WTC11 (cell line): ENCODE results near the gene PAQR6. TPM values are rescaled to one million over a fixed set of nuclear protein-coding genes. Genes with fewer than 3 reads are reported as not detected.

ENCODE experiments used
- CREM ChIP-seq: sonication (generic); formaldehyde crosslinking; IDR thresholded peaks from 2 replicates; pipeline ENCODE4 v1.8.1; 2022; ENCODE audit warnings: mild to moderate bottlenecking, missing genetic modification reagents, moderate library complexity
- E2F1 ChIP-seq: sonication (generic); formaldehyde crosslinking; IDR thresholded peaks from 2 replicates; pipeline ENCODE4 v1.8.0; 2022; ENCODE audit warnings: mild to moderate bottlenecking, missing genetic modification reagents
- ETV6 ChIP-seq: sonication (generic); formaldehyde crosslinking; IDR thresholded peaks from 2 replicates; pipeline ENCODE4 v1.8.1; 2022; ENCODE audit warnings: mild to moderate bottlenecking, missing genetic modification reagents
- IRF1 ChIP-seq: sonication (generic); formaldehyde crosslinking; IDR thresholded peaks from 2 replicates; pipeline ENCODE4 v1.8.0; 2023; ENCODE audit warnings: missing genetic modification reagents
- JAZF1 ChIP-seq: fragments of 250-450 bp; sonication (Bioruptor Pico); IDR thresholded peaks from 2 replicates; pipeline ENCODE4 v1.9.0; 2021; ENCODE audit warnings: moderate library complexity, mild to moderate bottlenecking, inconsistent platforms
- MLX ChIP-seq: sonication (generic); formaldehyde crosslinking; IDR thresholded peaks from 2 replicates; pipeline ENCODE4 v1.8.1; 2023; ENCODE audit warnings: mild to moderate bottlenecking, missing genetic modification reagents, moderate library complexity
- MYBL2 ChIP-seq: sonication (generic); formaldehyde crosslinking; IDR thresholded peaks from 2 replicates; pipeline ENCODE4 v1.8.1; 2023; ENCODE audit warnings: mild to moderate bottlenecking, moderate library complexity, missing genetic modification reagents
- NFE2L1 ChIP-seq: sonication (generic); formaldehyde crosslinking; IDR thresholded peaks from 2 replicates; pipeline ENCODE4 v1.8.1; 2023; ENCODE audit warnings: missing genetic modification reagents
- NFYB ChIP-seq: sonication (generic); formaldehyde crosslinking; conservative IDR thresholded peaks from 2 replicates; pipeline ENCODE4 v1.8.0; 2022; ENCODE audit warnings: low read depth, missing genetic modification reagents
- PREB ChIP-seq: sonication (generic); formaldehyde crosslinking; IDR thresholded peaks from 2 replicates; pipeline ENCODE4 v1.8.1; 2022; ENCODE audit warnings: mild to moderate bottlenecking, missing genetic modification reagents, moderate library complexity, borderline replicate concordance
- TEAD1 ChIP-seq: sonication (generic); formaldehyde crosslinking; IDR thresholded peaks from 2 replicates; pipeline ENCODE4 v1.8.0; 2022; ENCODE audit warnings: mild to moderate bottlenecking, missing genetic modification reagents
- TP53 ChIP-seq: sonication (generic); formaldehyde crosslinking; IDR thresholded peaks from 2 replicates; pipeline ENCODE4 v1.8.1; 2023; ENCODE audit warnings: mild to moderate bottlenecking, missing genetic modification reagents
- USF1 ChIP-seq: sonication (generic); formaldehyde crosslinking; IDR thresholded peaks from 2 replicates; pipeline ENCODE4 v1.8.0; 2022; ENCODE audit warnings: mild to moderate bottlenecking, missing genetic modification reagents
- USF2 ChIP-seq: sonication (generic); formaldehyde crosslinking; IDR thresholded peaks from 2 replicates; pipeline ENCODE4 v1.8.1; 2023; ENCODE audit warnings: mild to moderate bottlenecking, missing genetic modification reagents, moderate library complexity
- ZBTB43 ChIP-seq: sonication (generic); formaldehyde crosslinking; IDR thresholded peaks from 2 replicates; pipeline ENCODE4 v1.8.1; 2023; ENCODE audit warnings: mild to moderate bottlenecking, missing genetic modification reagents
- ZNF138 ChIP-seq: sonication (generic); formaldehyde crosslinking; conservative IDR thresholded peaks from 2 replicates; pipeline ENCODE4 v1.8.1; 2022; ENCODE audit warnings: mild to moderate bottlenecking, moderate library complexity, missing genetic modification reagents
- ZNF219 ChIP-seq: sonication (generic); formaldehyde crosslinking; IDR thresholded peaks from 2 replicates; pipeline ENCODE4 v1.8.0; 2023; ENCODE audit warnings: missing genetic modification reagents, mild to moderate bottlenecking, borderline replicate concordance
- ZNF396 ChIP-seq: fragments of 250-450 bp; sonication (Bioruptor Pico); IDR thresholded peaks from 2 replicates; pipeline ENCODE4 v1.8.0; 2021; ENCODE audit warnings: mild to moderate bottlenecking, moderate library complexity, borderline replicate concordance
- ZNF423 ChIP-seq: fragments of 250-450 bp; sonication (Bioruptor Pico); IDR thresholded peaks from 2 replicates; pipeline ENCODE4 v2.1.2; 2022; ENCODE audit warnings: mild to moderate bottlenecking, moderate library complexity
- total RNA-seq: library from RNA; stranded (reverse); gene quantifications from 3 replicates; pipeline ENCODE4 v1.2.3, GENCODE V29; 2021
- TF ChIP-seq, protein P1 (sequence below): sonication (generic); formaldehyde crosslinking; conservative IDR thresholded peaks from 2 replicates; pipeline ENCODE4 v1.8.1; 2022; ENCODE audit warnings: mild to moderate bottlenecking, missing genetic modification reagents
- TF ChIP-seq, protein P2 (sequence below): fragments of 200-600 bp; IDR thresholded peaks from 2 replicates; pipeline ENCODE4 v1.8.0; 2022; ENCODE audit warnings: antibody characterized with exemption
- TF ChIP-seq, protein P3 (sequence below): sonication (generic); formaldehyde crosslinking; conservative IDR thresholded peaks from 2 replicates; pipeline ENCODE4 v1.8.1; 2023; ENCODE audit warnings: mild to moderate bottlenecking, low read depth, missing genetic modification reagents, moderate library complexity
- TF ChIP-seq, protein P4 (sequence below): sonication (generic); formaldehyde crosslinking; IDR thresholded peaks from 2 replicates; pipeline ENCODE4 v1.8.1; 2022; ENCODE audit warnings: mild to moderate bottlenecking, moderate library complexity, missing genetic modification reagents

PAQR6 gene
- total RNA-seq, 1 experiment from 2014 or later = 5.9 TPM

DNA sequence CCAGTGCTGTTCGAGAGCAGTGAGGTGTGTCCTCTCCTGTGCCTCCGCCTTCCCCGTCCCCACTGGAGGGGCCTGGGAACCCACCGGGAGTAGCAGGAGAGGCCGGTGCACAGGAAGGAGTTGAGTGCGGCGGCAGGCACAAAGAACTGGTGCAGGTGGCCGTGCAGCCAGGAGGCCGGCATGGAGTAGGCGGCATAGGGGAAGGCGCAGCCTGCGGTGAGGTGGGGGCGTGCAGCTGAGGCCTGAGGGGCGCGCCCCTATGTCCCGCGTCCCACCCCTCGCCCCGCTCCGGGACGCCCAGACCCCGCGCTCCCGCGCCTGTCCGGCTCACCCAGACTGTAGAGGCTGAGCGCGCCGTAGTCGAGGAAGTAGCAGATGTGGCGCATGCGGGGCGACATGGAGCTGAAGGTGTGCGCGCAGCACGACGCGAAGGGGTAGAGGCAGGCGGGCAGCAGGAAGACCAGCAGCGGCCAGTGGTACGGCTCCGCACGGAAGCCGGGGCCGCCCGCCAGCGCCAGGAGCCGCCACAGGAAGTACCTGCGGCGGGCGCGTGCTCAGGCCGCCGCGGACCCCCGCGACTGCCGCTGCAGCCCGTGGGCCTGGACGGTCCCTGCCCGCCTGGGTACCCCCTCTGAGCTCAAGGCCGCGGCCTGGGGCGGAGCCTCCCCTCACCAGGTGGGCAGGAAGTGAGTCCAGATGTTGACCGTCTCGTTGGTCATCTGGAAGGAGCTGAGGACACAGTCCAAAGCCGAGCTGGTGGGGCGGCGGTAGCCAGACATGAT, 2.2 kb downstream of the PAQR6 start (continued):
- TF ChIP-seq IRF1 (CRISPR knock-in tag) (no peak), MYBL2 (CRISPR knock-in tag) (peak; percentile 90), ETV6 (no peak), CREM (0 out of 2 replicates have a peak, but pooled peaks have one; percentile 31), NFYB (CRISPR knock-in tag) (0 out of 2 replicates have a peak, but pooled peaks have one; percentile 8), PREB (CRISPR knock-in tag) (no peak), NFE2L1 (CRISPR knock-in tag) (peak; percentile 82; the same call in 1 of the 2 replicates), TEAD1 (CRISPR knock-in tag) (0 out of 2 replicates have a peak, but pooled peaks have one; percentile 77), ZNF219 (CRISPR knock-in tag) (0 out of 2 replicates have a peak, but pooled peaks have one; percentile 56), ZNF138 (CRISPR knock-in tag) (peak; percentile 83; the same call in 1 of the 2 replicates), ZNF396 (CRISPR knock-in tag) (no peak), ZBTB43 (no peak), USF2 (CRISPR knock-in tag) (no peak), JAZF1 (CRISPR knock-in tag) (no peak), MLX (CRISPR knock-in tag) (no peak; the same call in 1 of the 2 replicates), USF1 (CRISPR knock-in tag) (peak; percentile 31; the same call in 1 of the 2 replicates), TP53 (CRISPR knock-in tag) (no peak), E2F1 (no peak), ZNF423 (CRISPR knock-in tag) (no peak)
- TF ChIP-seq, protein P1, sequence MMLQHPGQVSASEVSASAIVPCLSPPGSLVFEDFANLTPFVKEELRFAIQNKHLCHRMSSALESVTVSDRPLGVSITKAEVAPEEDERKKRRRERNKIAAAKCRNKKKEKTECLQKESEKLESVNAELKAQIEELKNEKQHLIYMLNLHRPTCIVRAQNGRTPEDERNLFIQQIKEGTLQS (CRISPR knock-in tag) = no peak
- TF ChIP-seq, protein P2, sequence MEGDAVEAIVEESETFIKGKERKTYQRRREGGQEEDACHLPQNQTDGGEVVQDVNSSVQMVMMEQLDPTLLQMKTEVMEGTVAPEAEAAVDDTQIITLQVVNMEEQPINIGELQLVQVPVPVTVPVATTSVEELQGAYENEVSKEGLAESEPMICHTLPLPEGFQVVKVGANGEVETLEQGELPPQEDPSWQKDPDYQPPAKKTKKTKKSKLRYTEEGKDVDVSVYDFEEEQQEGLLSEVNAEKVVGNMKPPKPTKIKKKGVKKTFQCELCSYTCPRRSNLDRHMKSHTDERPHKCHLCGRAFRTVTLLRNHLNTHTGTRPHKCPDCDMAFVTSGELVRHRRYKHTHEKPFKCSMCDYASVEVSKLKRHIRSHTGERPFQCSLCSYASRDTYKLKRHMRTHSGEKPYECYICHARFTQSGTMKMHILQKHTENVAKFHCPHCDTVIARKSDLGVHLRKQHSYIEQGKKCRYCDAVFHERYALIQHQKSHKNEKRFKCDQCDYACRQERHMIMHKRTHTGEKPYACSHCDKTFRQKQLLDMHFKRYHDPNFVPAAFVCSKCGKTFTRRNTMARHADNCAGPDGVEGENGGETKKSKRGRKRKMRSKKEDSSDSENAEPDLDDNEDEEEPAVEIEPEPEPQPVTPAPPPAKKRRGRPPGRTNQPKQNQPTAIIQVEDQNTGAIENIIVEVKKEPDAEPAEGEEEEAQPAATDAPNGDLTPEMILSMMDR = no peak
- TF ChIP-seq, protein P3, sequence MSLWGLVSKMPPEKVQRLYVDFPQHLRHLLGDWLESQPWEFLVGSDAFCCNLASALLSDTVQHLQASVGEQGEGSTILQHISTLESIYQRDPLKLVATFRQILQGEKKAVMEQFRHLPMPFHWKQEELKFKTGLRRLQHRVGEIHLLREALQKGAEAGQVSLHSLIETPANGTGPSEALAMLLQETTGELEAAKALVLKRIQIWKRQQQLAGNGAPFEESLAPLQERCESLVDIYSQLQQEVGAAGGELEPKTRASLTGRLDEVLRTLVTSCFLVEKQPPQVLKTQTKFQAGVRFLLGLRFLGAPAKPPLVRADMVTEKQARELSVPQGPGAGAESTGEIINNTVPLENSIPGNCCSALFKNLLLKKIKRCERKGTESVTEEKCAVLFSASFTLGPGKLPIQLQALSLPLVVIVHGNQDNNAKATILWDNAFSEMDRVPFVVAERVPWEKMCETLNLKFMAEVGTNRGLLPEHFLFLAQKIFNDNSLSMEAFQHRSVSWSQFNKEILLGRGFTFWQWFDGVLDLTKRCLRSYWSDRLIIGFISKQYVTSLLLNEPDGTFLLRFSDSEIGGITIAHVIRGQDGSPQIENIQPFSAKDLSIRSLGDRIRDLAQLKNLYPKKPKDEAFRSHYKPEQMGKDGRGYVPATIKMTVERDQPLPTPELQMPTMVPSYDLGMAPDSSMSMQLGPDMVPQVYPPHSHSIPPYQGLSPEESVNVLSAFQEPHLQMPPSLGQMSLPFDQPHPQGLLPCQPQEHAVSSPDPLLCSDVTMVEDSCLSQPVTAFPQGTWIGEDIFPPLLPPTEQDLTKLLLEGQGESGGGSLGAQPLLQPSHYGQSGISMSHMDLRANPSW (CRISPR knock-in tag) = no peak
- TF ChIP-seq, protein P4, sequence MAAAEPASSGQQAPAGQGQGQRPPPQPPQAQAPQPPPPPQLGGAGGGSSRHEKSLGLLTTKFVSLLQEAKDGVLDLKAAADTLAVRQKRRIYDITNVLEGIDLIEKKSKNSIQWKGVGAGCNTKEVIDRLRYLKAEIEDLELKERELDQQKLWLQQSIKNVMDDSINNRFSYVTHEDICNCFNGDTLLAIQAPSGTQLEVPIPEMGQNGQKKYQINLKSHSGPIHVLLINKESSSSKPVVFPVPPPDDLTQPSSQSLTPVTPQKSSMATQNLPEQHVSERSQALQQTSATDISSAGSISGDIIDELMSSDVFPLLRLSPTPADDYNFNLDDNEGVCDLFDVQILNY (CRISPR knock-in tag) = 0 out of 2 replicates have a peak, but pooled peaks have one; percentile 77
